Fibroblast of pulmonary artery (primary cell): ENCODE measurements around the gene AQP12A.

Experiments used
- DNase-seq: peaks from one replicate; pipeline ENCODE4 v3.0.0-alpha.2; 2010; ENCODE audit warnings: low read depth
- H3K4me3 ChIP-seq: replicated peaks from 2 replicates; pipeline ENCODE4 v1.5.1; 2011; ENCODE audit warnings: low read depth, mild to moderate bottlenecking, control low read depth, low read length, moderate library complexity
- TF ChIP-seq, protein P1 (sequence below): IDR thresholded peaks from 2 replicates; pipeline ENCODE4 v1.5.1; 2011; ENCODE audit warnings: mild to moderate bottlenecking, control low read depth, low read length, inconsistent platforms; ENCODE audit errors: missing control alignments

AQP12A gene

DNA sequence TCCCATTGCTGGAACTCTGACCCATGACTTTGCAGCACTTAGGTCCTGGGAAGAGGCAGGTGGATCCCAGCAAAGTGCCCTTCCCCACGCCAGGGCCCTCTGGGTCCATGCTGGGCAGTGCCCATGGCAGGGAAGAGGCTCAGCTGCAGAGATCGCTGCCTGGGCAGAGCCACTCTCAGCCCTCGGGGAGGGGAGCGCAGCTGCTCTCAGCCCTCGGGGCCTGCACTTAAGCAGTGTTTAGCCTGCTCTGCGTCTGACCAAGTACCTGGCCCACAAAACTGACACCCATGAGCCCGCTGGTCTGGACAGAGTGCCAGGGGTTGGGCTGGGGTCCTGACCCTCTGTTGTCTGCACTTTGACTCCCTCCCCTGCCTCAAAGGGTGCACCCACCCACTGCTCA is 46.3 kb downstream of the AQP12A start:
- TF ChIP-seq, protein P1, sequence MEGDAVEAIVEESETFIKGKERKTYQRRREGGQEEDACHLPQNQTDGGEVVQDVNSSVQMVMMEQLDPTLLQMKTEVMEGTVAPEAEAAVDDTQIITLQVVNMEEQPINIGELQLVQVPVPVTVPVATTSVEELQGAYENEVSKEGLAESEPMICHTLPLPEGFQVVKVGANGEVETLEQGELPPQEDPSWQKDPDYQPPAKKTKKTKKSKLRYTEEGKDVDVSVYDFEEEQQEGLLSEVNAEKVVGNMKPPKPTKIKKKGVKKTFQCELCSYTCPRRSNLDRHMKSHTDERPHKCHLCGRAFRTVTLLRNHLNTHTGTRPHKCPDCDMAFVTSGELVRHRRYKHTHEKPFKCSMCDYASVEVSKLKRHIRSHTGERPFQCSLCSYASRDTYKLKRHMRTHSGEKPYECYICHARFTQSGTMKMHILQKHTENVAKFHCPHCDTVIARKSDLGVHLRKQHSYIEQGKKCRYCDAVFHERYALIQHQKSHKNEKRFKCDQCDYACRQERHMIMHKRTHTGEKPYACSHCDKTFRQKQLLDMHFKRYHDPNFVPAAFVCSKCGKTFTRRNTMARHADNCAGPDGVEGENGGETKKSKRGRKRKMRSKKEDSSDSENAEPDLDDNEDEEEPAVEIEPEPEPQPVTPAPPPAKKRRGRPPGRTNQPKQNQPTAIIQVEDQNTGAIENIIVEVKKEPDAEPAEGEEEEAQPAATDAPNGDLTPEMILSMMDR: no peak
- no peak overlapping the region for H3K4me3 ChIP-seq
- DNase-seq: no peak

DNA sequence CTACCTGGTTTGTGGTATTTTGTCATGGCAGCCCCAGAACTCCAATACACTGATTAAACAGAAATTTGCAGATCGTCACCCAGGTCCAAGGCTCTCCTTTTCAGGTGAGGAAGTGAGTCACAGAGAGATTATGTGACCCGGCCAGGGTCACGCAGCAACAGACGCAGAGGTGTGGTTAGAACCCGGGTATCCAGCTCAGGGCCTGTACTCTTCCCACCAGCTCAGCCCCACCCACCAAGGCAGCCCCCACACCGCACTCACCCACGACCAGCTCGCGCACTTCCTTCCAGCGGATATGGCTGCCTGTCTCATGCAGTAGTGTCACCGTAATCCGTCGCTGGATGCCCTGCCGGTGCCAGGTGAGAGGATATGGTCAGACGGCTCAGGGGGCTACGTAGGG is 48.1 kb downstream of the AQP12A start:
- TF ChIP-seq, protein P1: no peak
- DNase-seq: no peak

DNA sequence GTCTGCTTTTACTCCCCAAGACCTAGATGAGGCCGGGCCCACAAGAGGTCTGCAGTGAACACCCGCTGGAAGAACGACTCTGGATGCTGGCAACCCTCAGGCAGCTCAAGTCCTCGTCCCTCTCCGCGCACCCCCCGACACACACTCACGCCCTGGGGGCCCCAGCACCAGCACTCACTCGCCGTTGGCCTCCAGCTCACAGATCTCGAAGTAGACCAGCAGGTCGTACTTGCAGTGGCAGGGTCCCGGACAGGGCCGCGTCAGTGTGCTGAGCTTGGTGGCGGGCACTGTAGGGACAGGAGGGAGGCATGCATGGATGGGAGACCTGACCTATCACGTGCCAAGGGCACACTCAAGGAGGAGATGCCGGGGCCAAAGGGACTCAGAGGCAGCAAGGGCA is 49.4 kb downstream of the AQP12A start:
- H3K4me3 ChIP-seq: no peak overlapping the region
- TF ChIP-seq, protein P1: no peak
- DNase-seq: no peak

More for the DNA sequence above, 48.1 kb downstream of the AQP12A start:
- H3K4me3 ChIP-seq: no peak overlapping the region

DNA sequence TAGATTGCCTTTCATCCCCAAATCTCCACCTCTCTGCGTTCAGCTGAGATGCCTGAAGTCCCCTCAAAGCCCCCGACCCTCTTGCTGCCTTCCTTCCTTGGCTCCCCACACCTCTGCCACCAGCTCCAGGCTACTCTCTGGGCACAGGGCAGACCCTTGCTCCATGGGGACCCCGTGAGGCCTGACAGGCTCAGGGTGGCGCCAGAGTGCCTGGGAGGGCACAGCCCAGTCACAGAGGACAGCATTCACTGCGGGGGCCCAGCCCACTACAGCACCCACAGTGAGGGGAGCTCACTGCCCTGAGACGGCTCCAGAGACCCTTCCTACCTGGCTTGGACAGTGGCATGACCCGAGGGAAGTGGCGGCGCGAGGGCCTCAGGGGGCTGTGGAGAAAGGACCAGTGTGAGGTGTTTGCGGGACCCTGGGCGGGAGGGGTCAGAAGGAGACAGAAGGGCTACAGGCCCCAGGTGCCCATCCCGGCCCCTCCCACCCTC is 51.0 kb downstream of the AQP12A start:
- TF ChIP-seq, protein P1: no peak
- no peak overlapping the region for H3K4me3 ChIP-seq
- DNase-seq: no peak

DNA sequence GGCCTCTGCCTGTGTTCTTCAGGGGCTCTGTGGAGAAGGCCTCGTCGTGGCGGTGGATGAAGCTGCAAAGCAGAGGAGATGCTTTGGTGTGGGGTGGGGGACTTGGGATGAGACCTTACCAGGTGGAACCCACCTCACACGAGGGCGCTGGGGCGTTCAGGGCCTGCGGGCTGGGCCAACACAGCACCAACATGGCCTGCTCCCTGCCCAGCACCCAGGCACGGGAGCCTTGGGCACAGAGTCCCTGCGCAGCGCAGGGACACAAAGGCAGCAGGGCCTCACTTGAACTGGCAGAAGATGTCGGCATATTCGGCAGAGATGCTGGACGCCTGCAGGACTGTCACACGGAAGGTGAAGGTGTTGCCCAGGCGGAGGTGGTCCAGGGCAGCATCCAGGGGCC is 53.8 kb downstream of the AQP12A start:
- DNase-seq: no peak
- TF ChIP-seq, protein P1: no peak
- no peak overlapping the region for H3K4me3 ChIP-seq

GRCh38 chr2:240745962-240746361 is 54.3 kb downstream of the AQP12A start:
- no peak for DNase-seq
- TF ChIP-seq, protein P1: no peak
- H3K4me3 ChIP-seq: no peak overlapping the region

DNA sequence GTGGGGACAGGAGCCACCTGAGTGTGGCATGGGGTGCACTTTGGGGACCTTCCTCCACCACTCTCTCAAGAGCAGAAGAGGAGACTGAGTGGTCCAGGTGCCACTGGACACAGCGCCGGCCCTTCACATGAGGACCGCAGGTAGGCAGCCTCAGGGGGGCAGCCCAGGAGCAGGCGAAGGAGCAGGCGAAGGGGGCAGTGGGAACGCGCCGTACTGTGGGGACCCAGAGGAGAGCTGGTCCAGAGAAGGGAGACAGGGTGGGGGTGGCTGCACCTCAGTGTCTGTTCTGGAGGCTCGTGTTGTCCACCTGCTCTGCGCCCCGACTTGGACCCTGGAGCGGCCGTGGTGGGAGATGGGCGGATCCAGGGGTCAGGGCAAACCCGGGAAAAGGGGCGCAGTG is 55.0 kb downstream of the AQP12A start:
- TF ChIP-seq, protein P1: no peak
- H3K4me3 ChIP-seq: no peak overlapping the region
- DNase-seq: no peak
